HepG2 (cell line): ENCODE data around the gene ZCCHC10. TPM values are rescaled to one million over a fixed set of nuclear protein-coding genes. Genes with fewer than 3 reads are reported as not detected.

ENCODE experiments used
- CHCHD3 ChIP-seq: sonication (generic); formaldehyde crosslinking; IDR thresholded peaks from 2 replicates; pipeline ENCODE4 v1.8.0; 2022; ENCODE audit warnings: mild to moderate bottlenecking, missing genetic modification reagents, moderate library complexity
- CREB1 ChIP-seq, 2 experiments: fragments of 450-650 bp in 1 of 2; IDR thresholded peaks; 2 replicates each; pipeline ENCODE4 v1.6.1; 2016 to 2017; ENCODE audit warnings: control low read depth in 1 of 2, mild to moderate bottlenecking in 1 of 2, missing compliant biosample characterization in 1 of 2, missing genetic modification characterization in 1 of 2
- DR1 ChIP-seq: sonication (generic); formaldehyde crosslinking; IDR thresholded peaks from 2 replicates; pipeline ENCODE4 v1.8.0; 2021; ENCODE audit warnings: mild to moderate bottlenecking, missing genetic modification reagents, inconsistent platforms
- FOXP4 ChIP-seq: sonication (generic); formaldehyde crosslinking; IDR thresholded peaks from 2 replicates; pipeline ENCODE4 v1.4.0; 2020; ENCODE audit warnings: missing genetic modification reagents
- HOXA3 ChIP-seq: sonication (generic); formaldehyde crosslinking; IDR thresholded peaks from 2 replicates; pipeline ENCODE4 v1.5.0; 2020; ENCODE audit warnings: missing genetic modification reagents
- MAFK ChIP-seq, 2 experiments: IDR thresholded peaks in 1 of 2; conservative IDR thresholded peaks in 1 of 2; 2 replicates each; pipeline ENCODE4 v1.6.1; 2011; ENCODE audit warnings: improper control_type of control experiment in 2 of 2, low read length in 2 of 2
- MEIS2 ChIP-seq: sonication (generic); formaldehyde crosslinking; IDR thresholded peaks from 2 replicates; pipeline ENCODE4 v1.9.0; 2021; ENCODE audit warnings: mild to moderate bottlenecking, missing genetic modification reagents
- NFE2L2 ChIP-seq: fragments of 150-350 bp; IDR thresholded peaks from 2 replicates; pipeline ENCODE4 v1.6.1; 2014; ENCODE audit warnings: low read length
- NFIC ChIP-seq: IDR thresholded peaks from 2 replicates; pipeline ENCODE4 v1.6.1; 2012; ENCODE audit warnings: mild to moderate bottlenecking, low read length, inconsistent platforms
- NFRKB ChIP-seq: fragments of 450-650 bp; IDR thresholded peaks from 2 replicates; pipeline ENCODE4 v1.6.1; 2017
- SOX6 ChIP-seq, 2 experiments: fragments of 450-650 bp in 1 of 2; sonication (generic) in 1 of 2; formaldehyde crosslinking in 1 of 2; IDR thresholded peaks; 2 replicates each; pipeline versions ENCODE4 v1.4.0 to v1.6.1; 2017 to 2020; ENCODE audit warnings: antibody characterized with exemption in 1 of 2, mild to moderate bottlenecking in 1 of 2, missing genetic modification reagents in 1 of 2
- ZC3H4 ChIP-seq: sonication (generic); formaldehyde crosslinking; IDR thresholded peaks from 2 replicates; pipeline ENCODE4 v1.4.0; 2020; ENCODE audit warnings: missing genetic modification reagents, borderline replicate concordance
- ZFP36L2 ChIP-seq: sonication (generic); formaldehyde crosslinking; IDR thresholded peaks from 2 replicates; pipeline ENCODE4 v1.4.0; 2020; ENCODE audit warnings: missing genetic modification reagents
- ZMYM3 ChIP-seq: sonication (generic); formaldehyde crosslinking; IDR thresholded peaks from 2 replicates; pipeline ENCODE4 v1.5.1; 2020; ENCODE audit warnings: mild to moderate bottlenecking, missing genetic modification reagents
- ZNF224 ChIP-seq: sonication (generic); formaldehyde crosslinking; IDR thresholded peaks from 2 replicates; pipeline ENCODE4 v1.5.0; 2020; ENCODE audit warnings: mild to moderate bottlenecking, missing genetic modification reagents
- ZNF263 ChIP-seq: sonication (generic); formaldehyde crosslinking; IDR thresholded peaks from 2 replicates; pipeline ENCODE4 v1.4.0; 2020; ENCODE audit warnings: missing genetic modification reagents
- ZNF333 ChIP-seq: sonication (generic); formaldehyde crosslinking; IDR thresholded peaks from 2 replicates; pipeline ENCODE4 v1.4.0; 2020; ENCODE audit warnings: mild to moderate bottlenecking, missing genetic modification reagents, borderline replicate concordance
- ZNF407 ChIP-seq: sonication (generic); formaldehyde crosslinking; IDR thresholded peaks from one replicate; pipeline ENCODE4 v1.5.1; 2020; ENCODE audit warnings: mild to moderate bottlenecking, missing genetic modification reagents; ENCODE audit errors: not compliant biosample characterization
- ZNF563 ChIP-seq: sonication (generic); formaldehyde crosslinking; IDR thresholded peaks from 2 replicates; pipeline ENCODE4 v1.8.0; 2022; ENCODE audit warnings: mild to moderate bottlenecking, moderate library complexity, missing genetic modification reagents
- ZNF607 ChIP-seq: sonication (generic); formaldehyde crosslinking; IDR thresholded peaks from 2 replicates; pipeline ENCODE4 v1.5.1; 2020; ENCODE audit warnings: missing genetic modification reagents, mild to moderate bottlenecking, borderline replicate concordance
- ZNF746 ChIP-seq: sonication (generic); formaldehyde crosslinking; IDR thresholded peaks from 2 replicates; pipeline ENCODE4 v1.8.0; 2022; ENCODE audit warnings: mild to moderate bottlenecking, missing genetic modification reagents
- polyA plus RNA-seq, 8 experiments: library from polyadenylated mRNA; depleted of rRNA in 3 of 8; stranded (reverse) in 7 of 8; unstranded in 1 of 8; fragments of >200 nt; fragmentation: Illumina TruSeq in 4 of 8; extraction: Trizol in 4 of 8; gene quantifications; 2 replicates each; pipeline versions ENCODE4 v1.2.1 to v1.2.3, GENCODE V29; 2011 to 2016; ENCODE audit warnings: low read depth in 4 of 8, missing spikeins in 1 of 8, mixed read lengths in 1 of 8; ENCODE audit not compliant: insufficient read depth in 1 of 8
- total RNA-seq, 5 experiments: library from RNA; depleted of rRNA; stranded (reverse); fragments of >200 nt; fragmentation: Illumina TruSeq; extraction: Trizol; gene quantifications; 2 replicates each; pipeline ENCODE4 v1.2.3, GENCODE V29; 2016; ENCODE audit warnings: low read depth in 1 of 5

ZCCHC10 gene
- total and polyA plus RNA-seq, 2 of the 13 experiments (the other 11 are each of a cell fraction or from before 2014, with no cell fraction given): 40.7 to 48.2 TPM

- TF ChIP-seq SOX6 (IDR thresholded peaks at IDR 0.05) (no peak), SOX6 (CRISPR knock-in tag; IDR thresholded peaks at IDR 0.05) (peak; percentile 88), NFIC (peak; percentile 81; the same call in 1 of the 2 replicates), NFRKB (no peak), ZMYM3 (CRISPR knock-in tag) (peak; percentile 28; the same call in 1 of the 2 replicates), FOXP4 (peak; percentile 89), ZNF263 (no peak), ZNF563 (CRISPR knock-in tag) (no peak), CREB1 (IDR thresholded peaks at IDR 0.05) (0 out of 2 replicates have a peak, but pooled peaks have one; percentile 22), CREB1 (CRISPR knock-in tag; IDR thresholded peaks at IDR 0.05) (peak; percentile 73), CHCHD3 (CRISPR knock-in tag) (no peak), ZNF333 (CRISPR knock-in tag) (no peak), ZNF607 (CRISPR knock-in tag) (no peak), NFE2L2 (no peak), ZNF746 (CRISPR knock-in tag) (no peak), ZFP36L2 (CRISPR knock-in tag) (no peak), ZNF224 (no peak), MEIS2 (CRISPR knock-in tag) (peak; percentile 80), ZC3H4 (CRISPR knock-in tag) (no peak), MAFK (conservative IDR thresholded peaks at IDR 0.05 in 1 of 2, IDR thresholded peaks at IDR 0.05 in 1 of 2; ENCODE audit: low read length in 2 of 2) (0 out of 4 replicates have a peak, but pooled peaks of 1 of the 2 experiments have one; percentile 9), HOXA3 (CRISPR knock-in tag) (peak; percentile 62), ZNF407 (CRISPR knock-in tag) (no peak), DR1 (CRISPR knock-in tag) (no peak)
These were observed 23.3 kb upstream of the ZCCHC10 start (continued) for GRCh38 chr5:133049726-133050048.
